GM21723 (cell line): ENCODE results near the gene TWNK.
A peak's percentile ranks its signal among the peaks of the same experiment; 100 is the strongest.

Experiments
- ATAC-seq: cut with Tn5 transposase; IDR thresholded peaks from one replicate; pipeline ENCODE4 v1.9.1; 2021; ENCODE audit warnings: mild to moderate bottlenecking, moderate library complexity; ENCODE audit not compliant: unreplicated experiment

TWNK gene

DNA sequence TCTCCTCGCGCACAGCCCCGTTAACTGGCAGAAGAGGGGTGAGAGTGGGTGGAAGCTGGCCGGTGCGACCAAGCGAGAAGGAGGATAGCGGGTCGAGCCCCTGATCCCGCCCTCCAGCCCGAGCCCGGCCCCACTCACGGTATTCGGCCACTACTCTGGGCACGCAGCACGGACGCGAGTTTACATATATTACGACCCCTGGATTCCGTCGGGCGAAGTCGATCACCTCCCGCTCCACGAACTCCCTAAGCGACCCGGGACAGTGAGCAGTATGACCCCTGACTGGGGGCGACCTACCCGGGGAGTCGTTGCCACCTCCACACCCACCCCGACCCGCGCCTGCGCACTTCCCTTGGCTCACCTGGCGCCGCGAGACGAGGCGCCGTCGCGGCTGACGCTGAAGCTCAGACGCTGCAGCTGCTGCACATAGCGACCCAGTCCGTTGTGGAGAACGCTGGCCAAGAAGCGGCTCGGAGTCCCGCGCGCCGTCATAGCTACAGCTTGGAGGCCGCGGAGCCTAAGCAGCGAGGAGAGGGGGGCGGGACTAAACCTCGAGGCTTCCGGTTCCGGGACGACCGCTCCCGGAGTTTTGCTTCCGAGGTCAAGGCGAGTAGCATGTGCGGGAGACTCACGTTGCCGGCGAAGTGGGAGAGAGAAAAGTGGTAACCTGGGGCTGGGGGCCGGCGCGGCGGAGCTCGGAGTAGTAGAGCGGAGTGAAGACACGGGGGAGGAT is at the start of gene TWNK, which contains the start of gene MRPL43:
Gene TWNK, plus strand, starts transcription at position 592 of the 733 bp plus-strand sequence. CDS start 668 bp downstream, outside the sequence.
Gene MRPL43, minus strand, starts transcription at position 546 of the 733 bp plus-strand sequence. Its CDS starts 54 bp downstream, at position 492.
- peak; percentile 80 for ATAC-seq

DNA sequence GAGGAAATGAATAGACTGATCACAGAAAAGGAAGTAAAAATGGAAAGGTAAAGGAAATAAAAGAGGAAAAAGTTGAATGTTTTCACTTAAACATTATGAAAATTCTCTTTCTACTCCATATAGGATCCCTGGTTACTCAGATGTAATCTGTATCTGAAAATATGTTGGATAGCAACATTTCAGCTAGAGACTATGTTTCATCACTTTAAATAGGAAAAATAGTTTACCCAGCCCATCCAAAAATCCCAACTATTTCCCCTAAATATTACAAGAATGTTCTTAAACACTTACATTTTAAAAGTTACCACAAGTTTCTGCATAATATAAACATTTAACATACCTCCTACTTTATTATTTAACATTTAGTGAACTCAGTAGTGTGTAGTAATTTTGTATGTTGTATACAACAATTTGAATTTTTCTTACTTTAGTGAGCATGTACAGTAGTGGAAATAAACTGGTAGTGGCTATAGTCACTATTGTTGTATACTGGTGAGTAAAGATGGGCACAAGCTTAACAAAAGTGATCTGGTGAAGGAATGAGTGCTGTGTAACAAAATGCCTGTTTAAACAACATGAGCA is 47.5 kb upstream of the TWNK start:
- ATAC-seq: no peak

DNA sequence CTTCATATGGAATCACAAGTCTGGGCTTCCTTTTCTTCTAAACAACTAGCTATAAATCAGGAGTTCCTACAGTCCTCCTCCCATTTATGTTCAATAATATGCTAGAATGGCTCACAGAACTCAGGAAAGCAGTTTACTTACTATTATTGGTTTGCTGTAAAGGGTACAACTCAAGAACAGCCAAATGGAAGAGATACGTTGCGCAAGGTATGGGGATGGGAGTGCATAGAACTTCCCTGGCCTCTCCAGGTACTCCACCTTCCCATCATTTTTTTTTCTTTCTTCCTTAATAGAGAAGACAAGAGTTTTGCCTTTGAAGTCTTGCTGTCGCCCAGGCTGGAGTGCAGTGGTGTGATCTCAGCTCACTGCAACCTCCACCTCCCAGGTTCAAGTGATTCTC is 45.1 kb upstream of the TWNK start:
- ATAC-seq: no peak

DNA sequence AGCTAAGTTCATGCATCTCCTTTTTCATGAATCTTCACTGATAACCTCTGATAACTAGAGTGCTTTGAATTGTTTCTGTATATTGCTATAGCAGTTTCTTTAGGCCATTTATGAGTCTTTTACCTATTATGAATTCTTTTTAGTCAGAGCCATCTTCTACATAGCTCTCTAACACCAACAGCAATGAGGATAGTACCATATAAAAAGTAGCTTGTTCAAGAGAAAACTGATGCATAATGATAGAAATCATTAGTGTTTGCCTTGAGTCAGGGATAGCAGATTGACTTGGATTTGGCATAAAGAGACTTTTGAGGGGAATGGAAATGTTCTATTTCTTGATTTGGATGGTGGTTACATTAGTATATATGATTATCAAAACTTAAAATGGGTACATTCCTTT is 43.8 kb upstream of the TWNK start:
- ATAC-seq: no peak

DNA sequence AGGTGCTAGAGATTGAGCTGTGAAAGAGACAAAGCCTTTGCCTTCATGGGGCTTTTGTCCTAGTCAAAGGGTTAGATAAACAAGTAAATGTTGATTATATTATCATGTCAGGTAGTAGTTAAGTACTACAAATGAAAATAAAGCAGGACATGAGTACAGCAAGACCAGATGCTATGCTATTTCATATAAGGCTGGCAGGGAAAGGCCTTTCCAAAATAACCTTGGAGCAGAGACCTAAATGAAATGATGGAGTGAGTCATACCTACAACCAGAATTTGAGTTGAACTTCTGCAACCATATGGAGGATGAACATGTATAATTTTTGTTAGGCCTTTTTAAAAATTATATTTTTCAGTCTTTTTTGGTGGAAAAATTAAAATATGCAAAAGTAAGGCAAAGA is 41.6 kb upstream of the TWNK start:
- ATAC-seq: no peak

DNA sequence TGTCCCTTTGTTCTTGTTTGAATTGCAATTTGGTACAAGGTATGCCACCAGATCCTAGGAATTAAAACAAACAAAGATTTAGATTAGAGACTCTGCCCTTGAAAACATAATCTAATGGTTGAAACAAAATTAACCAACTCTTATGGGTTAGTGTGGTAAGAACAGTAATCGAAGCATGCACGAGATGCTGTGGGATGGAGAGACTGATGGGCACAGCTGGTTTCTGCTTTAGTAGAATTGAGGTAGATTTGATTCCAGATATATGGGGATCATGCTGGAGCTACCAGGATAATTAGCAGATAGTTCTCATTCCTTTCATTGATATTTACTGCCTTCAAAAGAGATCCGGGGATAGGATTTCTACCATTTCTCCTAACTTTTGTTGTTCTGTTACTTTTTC is 38.4 kb upstream of the TWNK start:
- ATAC-seq: no peak

DNA sequence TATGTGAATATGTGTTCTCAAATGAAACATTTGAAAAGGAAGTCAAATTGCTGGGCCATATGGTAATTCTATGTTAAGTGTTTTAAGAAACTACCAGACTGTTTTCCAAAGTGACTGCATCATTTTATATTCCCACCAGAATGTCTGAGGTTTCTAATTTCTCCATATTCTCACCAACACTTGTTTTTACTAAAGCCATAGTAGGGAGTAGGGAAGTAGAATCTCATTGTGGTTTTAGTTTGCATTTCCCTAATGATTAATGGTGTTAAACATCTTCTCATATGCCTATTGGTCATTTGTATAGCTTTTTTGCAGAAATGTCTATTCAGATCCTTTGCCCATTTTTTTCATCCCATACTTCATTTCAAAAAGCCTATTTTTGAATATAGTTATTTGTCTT is 27.1 kb upstream of the TWNK start:
- ATAC-seq: no peak

DNA sequence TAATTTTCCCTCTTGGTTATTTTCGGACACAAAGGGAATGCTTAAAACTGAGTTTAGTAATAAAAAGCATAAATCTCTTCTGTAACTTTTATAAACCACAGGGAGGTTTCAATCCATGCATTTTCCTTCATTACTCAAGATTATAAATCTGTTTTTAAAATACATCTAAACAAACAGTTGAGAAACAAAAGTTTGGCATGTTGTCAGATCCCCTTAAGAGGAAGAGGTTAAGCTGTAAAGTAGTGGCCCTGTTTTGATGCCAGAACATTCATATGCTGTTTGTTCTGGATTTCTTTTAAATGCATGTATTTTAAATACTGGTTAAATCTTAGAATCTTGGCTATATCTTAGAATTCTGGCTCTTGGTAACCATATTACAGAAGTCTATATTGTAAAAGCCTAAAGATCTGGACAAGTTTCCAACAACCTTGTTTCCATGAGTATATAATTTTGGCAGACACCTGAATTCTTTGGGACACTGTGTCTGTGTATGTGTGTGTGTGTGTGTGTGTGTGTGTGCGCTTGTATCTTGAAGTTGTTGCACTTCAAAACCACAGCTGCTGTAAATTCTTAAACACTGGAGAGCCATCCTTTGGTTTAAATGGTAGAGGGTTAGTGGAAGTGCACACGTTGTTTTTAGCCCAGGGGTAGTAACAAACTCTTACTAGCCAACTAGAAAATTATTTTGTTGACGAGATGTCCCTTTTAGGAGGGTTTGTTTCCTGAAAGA is 24.8 kb upstream of the TWNK start:
- ATAC-seq: no peak

DNA sequence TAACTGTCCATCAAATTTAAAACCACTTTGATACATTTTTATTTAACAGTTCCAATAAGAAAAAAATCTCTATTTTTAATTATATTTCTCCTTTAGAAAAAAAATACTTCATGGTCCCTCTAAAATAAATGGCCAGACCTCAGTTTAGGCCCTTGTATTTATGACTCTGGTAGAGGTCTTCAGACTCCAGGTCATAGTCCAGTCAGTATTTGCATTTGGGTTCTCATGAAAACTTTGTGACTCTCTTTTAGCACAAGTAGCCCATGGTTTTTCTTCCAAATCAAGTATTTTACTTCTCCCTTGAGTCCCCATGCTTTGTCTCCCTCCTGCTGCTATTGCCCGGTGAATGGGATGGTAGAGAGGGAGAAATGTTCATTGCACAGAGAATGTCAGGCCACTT is 23.5 kb upstream of the TWNK start:
- no peak for ATAC-seq

DNA sequence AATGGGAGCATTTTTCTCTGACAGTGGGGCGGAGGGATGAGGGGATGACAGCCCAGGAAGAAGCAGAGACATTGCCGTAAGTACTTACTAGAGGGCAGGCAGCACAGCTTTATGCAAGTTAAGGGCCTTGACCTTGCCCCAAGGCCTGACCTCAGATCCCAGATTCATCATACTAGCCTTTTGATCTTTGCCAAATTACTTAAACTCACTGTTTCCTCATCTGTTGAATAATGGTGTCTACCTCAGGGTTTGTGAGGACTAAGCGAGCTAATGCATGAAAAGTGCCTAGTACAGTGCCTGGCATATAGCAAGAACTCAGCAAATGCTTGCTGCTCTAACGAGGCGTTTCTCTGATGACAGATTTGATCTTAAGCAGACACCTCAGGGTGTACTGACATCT is 21.5 kb upstream of the TWNK start:
- ATAC-seq: no peak

DNA sequence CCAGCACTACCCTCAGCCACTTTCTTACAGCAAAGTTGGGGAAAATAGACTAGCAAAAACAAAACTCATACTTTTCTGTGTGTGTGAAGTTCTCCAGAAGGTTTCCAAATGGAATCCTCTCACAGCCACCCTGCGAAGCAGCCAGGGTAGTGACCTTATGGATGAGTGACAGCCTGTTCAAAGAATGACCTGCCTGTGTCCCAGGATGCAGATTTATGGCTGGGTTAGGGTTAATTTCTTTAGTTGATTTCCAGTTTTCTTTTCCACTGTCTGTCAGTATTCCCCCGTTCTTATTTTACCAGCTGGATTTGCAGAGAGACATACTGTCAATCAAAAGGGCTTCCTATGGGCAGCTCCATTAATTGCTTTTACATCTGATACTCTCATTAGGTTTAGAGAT is 20.5 kb upstream of the TWNK start:
- ATAC-seq: no peak

DNA sequence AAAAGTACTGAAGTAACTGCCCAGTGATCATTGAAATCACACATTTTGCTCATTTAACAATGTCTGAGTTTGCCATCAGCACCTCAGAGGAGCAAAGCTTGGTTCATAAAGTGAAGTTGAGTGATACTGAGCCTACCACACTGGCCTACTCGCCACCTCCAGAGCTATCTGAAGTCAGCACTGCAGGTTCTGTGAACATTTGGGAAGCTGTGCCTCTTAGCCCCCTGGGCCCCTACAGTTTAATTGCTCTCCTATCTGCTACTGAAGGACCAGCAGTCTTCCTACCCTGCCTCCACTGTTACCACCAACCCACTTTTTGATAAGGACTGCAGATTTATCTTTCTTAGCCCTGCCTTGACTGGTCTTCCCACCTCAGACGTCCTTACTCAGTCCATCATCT is 20.0 kb upstream of the TWNK start:
- no peak for ATAC-seq

DNA sequence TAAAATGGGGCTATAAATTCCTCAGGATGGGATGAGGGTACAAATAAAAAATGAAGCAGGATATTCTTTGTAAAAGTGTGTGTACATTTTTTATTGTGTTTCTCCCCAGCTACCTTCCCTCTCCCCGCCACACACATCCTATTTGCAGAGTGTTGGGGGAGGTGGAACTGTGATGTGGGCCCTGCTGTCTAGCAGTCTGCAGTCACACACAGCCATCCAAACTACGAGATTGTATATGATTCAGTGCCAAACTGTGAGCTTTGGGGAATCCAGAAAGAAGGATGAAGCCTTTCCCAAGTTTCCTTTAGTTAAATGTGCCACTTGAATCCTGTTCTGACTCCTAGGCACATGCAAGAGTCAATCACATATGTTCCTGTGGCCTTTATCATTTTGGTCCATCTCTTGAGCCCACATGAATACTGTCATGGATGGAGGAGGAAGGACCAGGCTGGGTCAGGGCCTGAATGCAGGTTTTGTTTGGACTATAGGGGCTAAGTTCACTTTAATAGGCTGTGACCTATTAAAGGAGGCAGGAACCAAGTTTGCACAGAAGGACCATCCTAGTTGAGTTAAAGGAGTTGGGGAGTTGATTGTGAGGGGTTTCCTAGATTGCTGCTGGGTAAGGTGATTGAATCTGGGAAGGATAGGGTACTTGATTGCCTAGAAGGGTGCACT is 19.1 kb upstream of the TWNK start:
- ATAC-seq: no peak

DNA sequence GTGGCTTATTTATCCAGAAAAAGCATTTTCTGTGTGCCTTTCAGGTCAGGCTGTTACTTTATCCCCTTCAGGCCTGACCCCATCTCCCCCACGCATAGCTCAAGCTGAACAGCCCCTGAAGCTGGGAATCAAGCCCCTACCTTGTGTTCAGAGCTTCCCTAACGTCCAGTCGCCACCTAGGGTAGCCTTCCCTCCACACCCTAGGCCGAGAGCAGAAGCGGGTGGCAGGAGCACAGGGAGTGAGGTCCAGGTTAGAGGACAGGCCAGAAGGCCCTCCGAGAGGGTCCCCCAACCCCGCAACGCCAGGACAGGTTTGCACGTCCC is 18.5 kb upstream of the TWNK start:
- ATAC-seq: no peak

DNA sequence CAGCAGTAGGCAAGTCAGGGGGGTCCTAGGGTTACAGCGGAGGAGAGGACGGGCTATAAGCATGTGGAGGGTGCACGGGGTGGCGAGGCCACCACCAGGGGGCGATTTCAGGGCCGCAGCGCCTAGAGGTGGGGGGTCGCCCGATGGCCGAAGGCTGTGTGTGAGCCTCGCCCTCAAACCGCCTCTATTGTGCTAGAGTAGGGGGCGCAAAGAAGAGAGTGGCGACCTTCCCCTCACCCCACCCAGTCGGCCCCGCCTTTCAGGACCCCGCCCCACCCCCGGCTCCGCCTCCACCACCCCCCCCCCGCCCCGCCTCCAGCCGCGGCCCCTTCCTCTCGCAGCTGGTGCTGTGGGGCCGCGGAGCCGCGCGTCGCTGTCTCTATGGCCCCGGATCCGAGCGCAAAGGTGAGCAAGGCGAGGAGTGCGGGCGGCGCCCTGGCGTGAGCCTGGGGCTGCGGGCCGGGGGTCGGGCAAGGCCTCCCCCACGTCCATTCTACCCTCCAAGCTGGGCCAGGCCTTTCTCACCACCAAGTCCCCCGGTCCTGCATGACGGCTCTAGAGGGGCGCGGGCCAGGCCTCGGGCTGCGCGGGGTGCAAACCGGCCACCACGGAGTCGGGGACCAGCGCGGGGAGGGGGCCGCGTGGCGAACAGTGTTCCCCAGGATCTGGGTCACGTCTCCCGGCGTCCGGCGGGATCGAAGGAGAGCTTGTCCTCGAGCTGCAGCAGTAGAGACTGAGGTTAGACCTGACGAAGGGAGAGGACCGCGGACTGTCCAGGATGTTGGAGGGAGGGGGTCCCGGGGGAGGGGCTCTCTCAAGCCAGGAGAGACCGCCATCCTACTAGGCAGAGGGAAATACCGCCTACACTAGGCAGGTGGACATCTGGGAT is 17.9 kb upstream of the TWNK start, which contains the start of gene SEMA4G:
Gene SEMA4G, plus strand, starts transcription at position 318 of the 889 bp plus-strand sequence. CDS start 3,409 bp downstream, outside the sequence.
- no peak for ATAC-seq

DNA sequence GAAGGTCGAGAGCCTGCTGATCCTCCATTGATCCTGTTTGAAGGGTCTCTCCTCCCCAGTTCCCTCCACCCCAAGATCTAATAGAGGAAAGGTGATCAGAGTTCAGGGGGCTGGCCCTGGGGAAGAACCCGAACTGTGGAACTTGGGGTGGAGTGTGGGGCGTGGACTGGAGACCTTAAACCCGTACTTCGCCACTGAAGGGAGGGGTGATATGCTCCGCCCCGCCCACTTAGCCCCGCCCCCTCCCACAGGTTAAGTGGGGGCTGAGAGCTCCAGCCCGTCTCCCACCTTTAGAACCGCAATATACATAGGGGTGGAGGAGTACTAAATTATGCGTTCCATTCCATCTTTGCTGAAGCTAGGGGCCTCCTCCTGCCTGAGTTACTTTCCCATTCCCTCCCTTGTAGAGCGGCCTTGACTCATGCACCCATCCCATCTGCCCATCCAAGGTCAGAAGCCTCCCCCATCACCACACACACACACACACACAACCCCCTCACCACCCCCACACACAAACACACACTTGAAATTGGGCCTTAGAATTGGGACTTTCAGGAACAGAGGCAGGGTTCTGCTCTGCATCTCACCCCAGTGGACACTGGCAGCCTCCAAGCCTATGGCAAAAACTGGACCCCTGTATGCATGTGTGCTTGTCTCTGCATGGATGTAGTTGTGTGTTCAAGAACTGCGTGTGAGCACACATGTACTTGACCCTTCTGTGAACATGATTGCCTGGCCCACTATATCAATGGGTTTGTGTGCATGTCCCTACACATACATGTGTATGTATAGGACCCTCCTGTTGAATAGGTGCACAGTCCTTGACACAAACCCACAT is 17.0 kb upstream of the TWNK start:
- ATAC-seq: no peak

DNA sequence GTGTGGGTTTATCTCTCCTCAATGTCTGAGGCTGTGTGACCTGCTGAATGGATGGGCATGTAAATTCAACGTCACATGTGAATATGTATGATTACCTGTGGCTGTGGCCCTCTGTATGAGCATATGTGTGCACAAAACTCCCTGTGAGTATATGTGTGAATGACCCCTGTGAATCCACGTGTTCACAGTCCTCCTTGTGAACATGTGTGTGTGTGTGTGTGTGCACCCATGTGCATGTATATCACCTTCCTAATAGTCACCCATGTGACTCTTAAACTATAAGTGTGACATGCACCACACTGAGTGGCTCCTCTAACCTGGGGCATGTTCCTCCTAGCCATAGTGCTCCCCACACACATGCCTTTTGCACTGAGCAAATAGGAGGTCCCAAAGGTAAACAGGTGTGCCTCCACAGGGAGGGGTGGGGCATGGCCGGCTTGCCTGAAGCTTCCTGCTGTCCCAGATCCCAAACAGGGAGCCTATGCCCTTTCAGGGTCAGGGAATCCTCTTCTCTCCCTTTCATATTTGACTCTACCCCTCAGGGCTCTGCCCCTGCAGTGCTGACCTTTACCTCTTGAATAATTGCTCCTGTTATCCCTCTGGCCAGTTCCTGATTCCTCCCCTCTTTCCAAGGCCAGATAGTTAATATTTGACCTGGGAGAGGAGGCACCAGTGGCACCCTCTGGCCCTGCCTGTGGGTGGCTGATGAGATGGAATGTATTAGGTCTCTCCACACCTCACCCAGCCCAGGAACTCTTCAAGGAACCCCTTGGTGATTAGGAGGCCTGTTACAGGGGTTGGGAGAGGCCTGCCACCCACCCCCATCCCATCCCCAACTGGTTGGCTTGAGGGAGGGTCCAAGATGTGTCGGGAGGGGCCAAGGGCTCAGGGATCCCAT is 16.2 kb upstream of the TWNK start:
- ATAC-seq: no peak

DNA sequence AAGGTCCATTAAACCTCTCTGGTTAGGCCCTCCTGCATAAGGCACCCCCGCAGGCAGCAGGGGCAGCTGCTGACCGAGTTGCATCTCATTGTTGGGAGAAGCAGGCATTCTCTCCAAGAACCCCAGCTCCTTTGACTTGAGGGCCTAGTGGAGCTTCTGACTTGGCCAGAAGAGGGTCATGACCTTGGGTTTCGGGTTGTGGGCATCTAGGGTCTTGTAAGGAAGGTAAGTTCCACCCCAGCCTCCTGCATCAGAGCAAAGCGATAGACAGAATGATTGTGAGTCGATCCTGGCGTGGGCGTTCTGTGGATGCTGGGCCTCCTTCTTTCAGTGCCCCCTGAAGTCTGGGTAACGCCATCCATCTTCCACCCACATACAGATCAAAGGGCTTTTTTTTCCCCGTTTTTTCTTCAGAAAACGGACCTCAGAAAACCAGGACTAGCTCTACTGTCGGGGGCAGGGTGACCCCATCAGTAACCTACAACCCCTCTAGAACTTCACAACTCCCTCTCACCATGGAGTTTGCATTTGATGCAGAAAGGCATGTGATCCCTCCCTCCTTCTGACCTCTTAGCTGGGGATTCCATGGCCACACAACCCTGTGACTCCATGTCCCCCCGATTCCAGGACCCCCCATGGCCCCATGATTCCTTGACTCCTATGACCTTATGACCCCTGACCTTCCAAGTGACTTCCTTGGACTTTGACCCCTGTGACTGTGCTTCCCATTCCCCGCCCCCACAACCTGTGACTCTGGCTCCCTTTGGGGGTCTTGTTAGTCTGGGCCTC is 15.0 kb upstream of the TWNK start:
- no peak for ATAC-seq
